ENCODE results near the gene SDCCAG8.

GRCh38 chr1:243490748-243491686 lies 235.2 kb downstream of the SDCCAG8 start:
- TF ChIP-seq CTCF (conservative IDR thresholded peaks at IDR 0.05) (no peak), ZFX (IDR thresholded peaks at IDR 0.05) (no peak)

Measured in C4-2B (cell line).